HG02973 (cell line): ENCODE measurements around the gene NPIPB12.
A peak's percentile ranks its signal among the peaks of the same experiment; 100 is the strongest.
"Not testable (repeated sequence)": the region's sequence is repeated elsewhere in the genome, so short reads cannot be mapped to it uniquely, and the experiment has no call there.

Experiments
- ATAC-seq: cut with Tn5 transposase; IDR thresholded peaks from one replicate; pipeline ENCODE4 v1.9.1; 2021; ENCODE audit warnings: moderate library complexity; ENCODE audit not compliant: unreplicated experiment

Gene NPIPB12

GRCh38 chr16:29506308-29506707, at the start of gene NPIPB12:
TSS of gene NPIPB12 (minus strand) at chr16:29506408.
- ATAC-seq = not testable (repeated sequence)

- not testable (repeated sequence) for ATAC-seq
Measured at GRCh38 chr16:29521520-29521919, 15.3 kb upstream of the NPIPB12 start.

GRCh38 chr16:29482276-29482675, 23.9 kb downstream of the NPIPB12 start:
- ATAC-seq = not testable (repeated sequence)

GRCh38 chr16:29472065-29472464, 34.1 kb downstream of the NPIPB12 start:
- not testable (repeated sequence) for ATAC-seq

- not testable (repeated sequence) for ATAC-seq
Measured at GRCh38 chr16:29469660-29470059, 36.5 kb downstream of the NPIPB12 start.

- not testable (repeated sequence) for ATAC-seq
Measured at GRCh38 chr16:29467654-29468366, 38.4 kb downstream of the NPIPB12 start.

- not testable (repeated sequence) for ATAC-seq
Measured at GRCh38 chr16:29466904-29467303, 39.3 kb downstream of the NPIPB12 start.

- ATAC-seq = not testable (repeated sequence)
Measured at GRCh38 chr16:29465985-29466824, 40.0 kb downstream of the NPIPB12 start.

- not testable (repeated sequence) for ATAC-seq
Measured at GRCh38 chr16:29460647-29461030, 45.6 kb downstream of the NPIPB12 start.

- not testable (repeated sequence) for ATAC-seq
Measured at GRCh38 chr16:29459706-29460646, 46.2 kb downstream of the NPIPB12 start, which contains the start of gene SULT1A4. TSS of gene SULT1A4 (plus strand) at chr16:29459913. CDS start at chr16:29461386, 1,473 bp downstream.

GRCh38 chr16:29457660-29458059, 48.5 kb downstream of the NPIPB12 start:
- not testable (repeated sequence) for ATAC-seq

- peak; percentile 42 for ATAC-seq
Measured at GRCh38 chr16:29454828-29455227, 51.4 kb downstream of the NPIPB12 start.

GRCh38 chr16:29454269-29454668, 51.9 kb downstream of the NPIPB12 start, which contains the start of the genes BOLA2 and SLX1B:
TSS of gene BOLA2 (minus strand) at chr16:29454351. CDS start at chr16:29454253, 98 bp downstream.
TSS of gene SLX1B (plus strand) at chr16:29454533.
- peak; percentile 80 for ATAC-seq

GRCh38 chr16:29453754-29454153, 52.5 kb downstream of the NPIPB12 start:
- peak; percentile 10 for ATAC-seq
